ENCODE data around the gene GPT2. TPM values are rescaled to one million over a fixed set of nuclear protein-coding genes. Genes with fewer than 3 reads are reported as not detected.

GPT2 gene
- total RNA-seq, 1 experiment from 2014 or later: 68.8 TPM

GRCh38 chr16:46911650-46912049 is 27.5 kb downstream of the GPT2 start:
- Mint-ChIP-seq H3K9me3 (no peaks in the 10 kb centered on the region; a peak in 1 of 5 replicates), H3K27ac (no peak overlapping the region), H3K27me3 (ENCODE audit: low read depth) (no peaks in the 10 kb centered on the region), H3K36me3 (ENCODE audit: insufficient read depth in 1 of 3, low read depth in 3 of 3) (peaks cover 49 to 86% (median 69%) of the 10 kb centered on the region in 3 experiments), H3K4me1 (peaks cover 5% of the 10 kb centered on the region in 2 experiments; a peak in 3 of 4 replicates), H3K4me3 (no peak overlapping the region)
- no peaks in the 10 kb centered on the region for H3K4me1 ChIP-seq (ENCODE audit: insufficient read depth, low read length)
- no peaks in the 10 kb centered on the region for H3K79me1 ChIP-seq (ENCODE audit: insufficient read depth, low read depth, low read length, poor library complexity, severe bottlenecking)
- H3K9me3 ChIP-seq (ENCODE audit: control insufficient read depth, low read depth, low read length): no peaks in the 10 kb centered on the region
- H3T11ph ChIP-seq (ENCODE audit: low read length): no peak overlapping the region
- no peak overlapping the region for H3K4me2 ChIP-seq (ENCODE audit: insufficient read depth, insufficient read length, low read length)
- H3K4ac ChIP-seq (ENCODE audit: low read depth, low read length): no peak overlapping the region
- no peak overlapping the region for H4K91ac ChIP-seq (ENCODE audit: insufficient read length, low read depth, low read length)
- H2BK15ac ChIP-seq (ENCODE audit: low read depth, low read length): no peak overlapping the region
- H2BK120ac ChIP-seq (ENCODE audit: low read depth, low read length, poor library complexity, severe bottlenecking): no peak overlapping the region
- H4K20me1 ChIP-seq (ENCODE audit: control insufficient read depth, insufficient read depth, insufficient read length): peaks cover 5% of the 10 kb centered on the region
- H3K27me3 ChIP-seq (ENCODE audit: insufficient read depth, low read length): no peaks in the 10 kb centered on the region
- H4K8ac ChIP-seq (replicated peaks; ENCODE audit: insufficient read length, low read depth, low read length): no peak overlapping the region
- no peak overlapping the region for H3K56ac ChIP-seq (ENCODE audit: insufficient read length, low read depth, low read length)
- H3K27ac ChIP-seq (ENCODE audit: insufficient read length, low read depth, low read length): no peak overlapping the region
- H3K9ac ChIP-seq (ENCODE audit: extremely low read depth, insufficient read length, low read length): no peak overlapping the region
- H3K23ac ChIP-seq (ENCODE audit: insufficient read length, low read depth, low read length): no peak overlapping the region
- no peaks in the 10 kb centered on the region for H3K79me2 ChIP-seq (ENCODE audit: insufficient read depth, low read length)
- no peak overlapping the region for H2AFZ ChIP-seq (ENCODE audit: low read length)
- DNase-seq: no peak
- H2BK20ac ChIP-seq (ENCODE audit: low read depth, low read length, poor library complexity, severe bottlenecking): no peak overlapping the region
- TF ChIP-seq CTCF (conservative IDR thresholded peaks at IDR 0.05): no peak
- H2AK5ac ChIP-seq (ENCODE audit: insufficient read length, low read length): no peak overlapping the region
- no peak overlapping the region for H4K5ac ChIP-seq (ENCODE audit: insufficient read length, low read depth, low read length)
- no peak overlapping the region for H2BK5ac ChIP-seq (ENCODE audit: insufficient read length, low read length)
- H3K23me2 ChIP-seq (ENCODE audit: insufficient read length, low read depth, low read length, poor library complexity, severe bottlenecking): no peaks in the 10 kb centered on the region
- no peak overlapping the region for H3K18ac ChIP-seq (ENCODE audit: insufficient read length, low read depth, low read length)
- H2BK12ac ChIP-seq (ENCODE audit: insufficient read length, low read depth, low read length): no peak overlapping the region
- no CpG with 5 or more reads among the region's 4 CpGs for WGBS (ENCODE audit: extremely low coverage, insufficient read length, low lambda C conversion rate)
- H3K14ac ChIP-seq (ENCODE audit: insufficient read depth, low read length): no peak overlapping the region
